Activated naive CD4-positive, alpha-beta T cell treated with anti-CD3 and anti-CD28 coated beads, Interleukin-2, amount 10 ng/mL, durations not matched to agents 7 days and 5 days (primary cell): Measurements from ENCODE around the gene IL15RA.
"Not testable (repeated sequence)": the region's sequence is repeated elsewhere in the genome, so short reads cannot be mapped to it uniquely, and the experiment has no call there.

ENCODE experiments used
- CTCF ChIA-PET: fragments of 350-600 bp; sonication (Branson Sonifier 250); formaldehyde crosslinking; loops from one replicate; lab custom pipeline; 2021; ENCODE audit warnings: antibody characterized with exemption; lab: Charles Lee
- DNase-seq: peaks from one replicate; pipeline ENCODE4 v3.0.0-alpha.2; 2020
- H3K27ac Mint-ChIP-seq: one replicate; pipeline ENCODE4 v1.8.0; 2021; ENCODE audit warnings: mild to moderate bottlenecking, moderate library complexity, mixed read lengths
- H3K27me3 Mint-ChIP-seq: one replicate; pipeline ENCODE4 v1.8.0; 2021; ENCODE audit warnings: mild to moderate bottlenecking, mixed read lengths
- H3K36me3 Mint-ChIP-seq: one replicate; pipeline ENCODE4 v1.8.0; 2021; ENCODE audit warnings: mixed read lengths
- H3K4me1 Mint-ChIP-seq: one replicate; pipeline ENCODE4 v1.8.0; 2021; ENCODE audit warnings: mixed read lengths
- H3K4me3 Mint-ChIP-seq: one replicate; pipeline ENCODE4 v1.8.0; 2021; ENCODE audit warnings: mild to moderate bottlenecking, moderate library complexity, mixed read lengths
- H3K9me3 Mint-ChIP-seq: one replicate; pipeline ENCODE4 v1.8.0; 2021; ENCODE audit warnings: mixed read lengths

The IL15RA gene

GRCh38 chr10:5971315-5971832 lies 6.0 kb downstream of the IL15RA start:
- Mint-ChIP-seq H3K27ac (peak overlapping the region; percentile 68), H3K9me3 (no peaks in the 10 kb centered on the region), H3K4me1 (peaks cover 42% of the 10 kb centered on the region), H3K36me3 (peaks cover 18% of the 10 kb centered on the region), H3K27me3 (no peaks in the 10 kb centered on the region), H3K4me3 (no peak overlapping the region)
- CTCF ChIA-PET = interaction anchor here (1.1 kb wide), 1 partner anchor 96 kb away, joined by 3 read pairs; no protein-coding TSS in a partner anchor
- peak; percentile 36 for DNase-seq

- Mint-ChIP-seq H3K27me3 (no peaks in the 10 kb centered on the region), H3K36me3 (peaks cover 16% of the 10 kb centered on the region), H3K9me3 (no peaks in the 10 kb centered on the region), H3K27ac (no peak overlapping the region), H3K4me3 (no peak overlapping the region), H3K4me1 (peaks cover 34% of the 10 kb centered on the region)
- DNase-seq = no peak
- CTCF ChIA-PET = no interaction called here
Observed at GRCh38 chr10:5970527-5970926, 6.8 kb downstream of the IL15RA start.

- Mint-ChIP-seq H3K27me3 (no peaks in the 10 kb centered on the region), H3K9me3 (no peaks in the 10 kb centered on the region), H3K4me1 (peaks cover 30% of the 10 kb centered on the region), H3K27ac (no peak overlapping the region), H3K4me3 (no peak overlapping the region), H3K36me3 (peaks cover 18% of the 10 kb centered on the region)
- DNase-seq = no peak
- CTCF ChIA-PET = interaction anchor here (0.7 kb wide), 1 partner anchor 128 kb away, joined by 3 read pairs; no protein-coding TSS in a partner anchor
Observed at GRCh38 chr10:5970066-5970465, 7.3 kb downstream of the IL15RA start.

- Mint-ChIP-seq H3K4me1 (peaks cover 24% of the 10 kb centered on the region), H3K4me3 (no peak overlapping the region), H3K27me3 (no peaks in the 10 kb centered on the region), H3K36me3 (peaks cover 16% of the 10 kb centered on the region), H3K9me3 (no peaks in the 10 kb centered on the region), H3K27ac (no peak overlapping the region)
- CTCF ChIA-PET = no interaction called here
- DNase-seq = no peak
Observed at GRCh38 chr10:5968681-5969453, 8.5 kb downstream of the IL15RA start.

- Mint-ChIP-seq H3K4me1 (peaks cover 24% of the 10 kb centered on the region), H3K36me3 (peaks cover 19% of the 10 kb centered on the region), H3K4me3 (no peak overlapping the region), H3K27ac (no peak overlapping the region), H3K9me3 (no peaks in the 10 kb centered on the region), H3K27me3 (no peaks in the 10 kb centered on the region)
- no peak for DNase-seq
- CTCF ChIA-PET = interaction anchor here (0.6 to 0.9 kb wide), 2 partner anchors 65 to 118 kb away, joined by 3 to 4 read pairs; no protein-coding TSS in a partner anchor
Observed at GRCh38 chr10:5968037-5968680, 9.2 kb downstream of the IL15RA start.

- Mint-ChIP-seq H3K9me3 (no peaks in the 10 kb centered on the region), H3K27ac (no peak overlapping the region), H3K27me3 (no peaks in the 10 kb centered on the region), H3K36me3 (peaks cover 31% of the 10 kb centered on the region), H3K4me1 (peaks cover 4% of the 10 kb centered on the region), H3K4me3 (no peak overlapping the region)
- no peak for DNase-seq
- CTCF ChIA-PET = no interaction called here
Observed at GRCh38 chr10:5965266-5965665, 12.1 kb downstream of the IL15RA start.

- Mint-ChIP-seq H3K4me1 (no peaks in the 10 kb centered on the region), H3K36me3 (peaks cover 36% of the 10 kb centered on the region), H3K9me3 (no peaks in the 10 kb centered on the region), H3K27ac (no peak overlapping the region), H3K27me3 (no peaks in the 10 kb centered on the region), H3K4me3 (no peak overlapping the region)
- CTCF ChIA-PET = no interaction called here
- no peak for DNase-seq
Observed at GRCh38 chr10:5964736-5965135, 12.6 kb downstream of the IL15RA start.

GRCh38 chr10:5963591-5963990 lies 13.8 kb downstream of the IL15RA start:
- H3K27ac Mint-ChIP-seq = no peak overlapping the region
- no peak for DNase-seq
- H3K36me3 Mint-ChIP-seq = peaks cover 37% of the 10 kb centered on the region
- CTCF ChIA-PET = no interaction called here
- no peaks in the 10 kb centered on the region for H3K9me3 Mint-ChIP-seq
- H3K27me3 Mint-ChIP-seq = no peaks in the 10 kb centered on the region
- H3K4me3 Mint-ChIP-seq = no peak overlapping the region
- H3K4me1 Mint-ChIP-seq = no peaks in the 10 kb centered on the region

- CTCF ChIA-PET = no interaction called here
- Mint-ChIP-seq H3K36me3 (peaks cover 35% of the 10 kb centered on the region), H3K27me3 (no peaks in the 10 kb centered on the region)
Observed at GRCh38 chr10:5963071-5963470, 14.3 kb downstream of the IL15RA start.

GRCh38 chr10:5962358-5962940 lies 14.9 kb downstream of the IL15RA start:
- H3K4me3 Mint-ChIP-seq, H3K9me3 Mint-ChIP-seq, CTCF ChIA-PET, H3K4me1 Mint-ChIP-seq, H3K27me3 Mint-ChIP-seq, H3K27ac Mint-ChIP-seq: not testable (repeated sequence)
- peak; percentile 10 for DNase-seq
- H3K36me3 Mint-ChIP-seq = peaks cover 32% of the 10 kb centered on the region

More at GRCh38 chr10:5963071-5963470, 14.3 kb downstream of the IL15RA start:
- peak; percentile 7 for DNase-seq
- no peak overlapping the region for H3K4me3 Mint-ChIP-seq
- no peaks in the 10 kb centered on the region for H3K9me3 Mint-ChIP-seq
- H3K4me1 Mint-ChIP-seq = no peaks in the 10 kb centered on the region
- H3K27ac Mint-ChIP-seq = no peak overlapping the region

GRCh38 chr10:5961405-5962100 lies 15.8 kb downstream of the IL15RA start:
- Mint-ChIP-seq H3K9me3 (no peaks in the 10 kb centered on the region), H3K36me3 (peaks cover 30% of the 10 kb centered on the region), H3K4me1 (no peaks in the 10 kb centered on the region), H3K4me3 (no peak overlapping the region), H3K27ac (no peak overlapping the region), H3K27me3 (no peaks in the 10 kb centered on the region)
- CTCF ChIA-PET = no interaction called here
- DNase-seq = no peak

GRCh38 chr10:5960973-5961275 lies 16.4 kb downstream of the IL15RA start:
- H3K4me1 Mint-ChIP-seq, H3K4me3 Mint-ChIP-seq, H3K27me3 Mint-ChIP-seq, H3K9me3 Mint-ChIP-seq, CTCF ChIA-PET, H3K27ac Mint-ChIP-seq, DNase-seq: not testable (repeated sequence)
- peaks cover 30% of the 10 kb centered on the region for H3K36me3 Mint-ChIP-seq

GRCh38 chr10:5960070-5960972 lies 17.0 kb downstream of the IL15RA start:
- peaks cover 29% of the 10 kb centered on the region for H3K36me3 Mint-ChIP-seq
- H3K9me3 Mint-ChIP-seq = no peaks in the 10 kb centered on the region
- no peak overlapping the region for H3K4me3 Mint-ChIP-seq
- H3K27ac Mint-ChIP-seq = no peak overlapping the region
- CTCF ChIA-PET = no interaction called here
- no peaks in the 10 kb centered on the region for H3K4me1 Mint-ChIP-seq
- DNase-seq = peak; percentile 18
- no peaks in the 10 kb centered on the region for H3K27me3 Mint-ChIP-seq
